NCI-H2107 treated with DMSO at 0.1 percent for 48 hours (cell line): Measurements from ENCODE around the gene CEP89.
"Not testable (repeated sequence)": the region's sequence is repeated elsewhere in the genome, so short reads cannot be mapped to it uniquely, and the experiment has no call there.

Experiments
- DNase-seq: peaks from one replicate; lab custom pipeline; 2025; ENCODE audit not compliant: unreplicated experiment; lab: John Stamatoyannopoulos, UW

Gene CEP89

GRCh38 chr19:32896516-32897214 lies 75.1 kb downstream of the CEP89 start:
- no peak for DNase-seq

DNA sequence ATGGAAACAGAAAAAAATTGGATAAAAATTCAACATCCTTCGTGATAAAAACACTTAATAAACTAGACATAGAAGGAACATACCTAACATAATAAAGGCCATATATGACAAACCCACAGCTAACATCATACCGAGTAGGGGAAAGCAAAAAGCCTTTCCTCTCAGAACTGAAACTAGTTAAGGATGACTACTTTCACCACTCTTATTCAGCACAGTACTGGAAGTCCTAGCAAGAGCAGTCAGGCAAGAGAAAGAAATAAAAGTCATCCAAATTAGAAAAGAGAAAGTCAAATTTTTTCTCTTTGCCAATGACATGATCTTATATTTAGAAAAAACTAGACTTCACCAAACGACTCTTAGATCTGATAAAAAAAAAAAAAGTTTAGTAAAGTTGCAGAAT lies 76.4 kb downstream of the CEP89 start:
- DNase-seq: no peak

DNA sequence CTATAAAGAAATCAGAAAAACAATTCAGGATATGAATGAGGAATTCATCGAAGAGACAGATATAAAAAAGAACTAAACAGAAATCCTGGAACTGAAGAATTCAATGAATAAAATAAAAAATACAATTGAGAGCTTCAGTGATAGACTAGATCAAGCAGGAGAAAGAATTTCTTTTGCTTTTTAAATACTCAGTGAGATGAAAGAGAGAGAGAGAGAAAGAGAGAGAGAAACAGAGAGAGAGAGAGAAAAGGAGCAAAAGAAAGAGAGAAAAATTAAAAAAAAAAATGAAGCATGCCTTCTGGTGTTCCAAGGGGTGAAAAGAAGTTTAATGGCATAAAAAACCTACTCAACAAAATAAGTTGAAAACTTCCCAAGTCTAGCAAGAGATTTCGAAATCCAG lies 80.1 kb downstream of the CEP89 start:
- DNase-seq: no peak

DNA sequence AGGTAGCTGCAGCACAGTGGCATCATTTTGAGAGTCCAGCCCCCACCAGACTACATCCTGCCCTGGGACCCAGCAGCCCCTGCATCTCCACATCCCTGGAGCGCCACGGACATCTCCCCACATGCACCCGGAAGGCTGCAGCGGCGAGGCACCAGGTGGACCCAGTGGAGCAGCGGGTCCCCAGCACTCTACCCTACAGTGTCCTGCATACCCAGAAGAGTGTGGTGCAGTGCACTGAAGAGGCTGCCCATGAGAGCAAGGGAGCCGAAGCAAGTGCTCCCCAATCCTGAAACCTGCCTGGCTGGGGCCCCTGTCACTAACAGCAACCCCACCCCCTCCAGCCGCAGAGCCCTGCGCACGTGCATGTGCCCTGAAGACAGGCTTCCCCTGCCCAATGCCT lies 80.9 kb downstream of the CEP89 start:
- DNase-seq: no peak

DNA sequence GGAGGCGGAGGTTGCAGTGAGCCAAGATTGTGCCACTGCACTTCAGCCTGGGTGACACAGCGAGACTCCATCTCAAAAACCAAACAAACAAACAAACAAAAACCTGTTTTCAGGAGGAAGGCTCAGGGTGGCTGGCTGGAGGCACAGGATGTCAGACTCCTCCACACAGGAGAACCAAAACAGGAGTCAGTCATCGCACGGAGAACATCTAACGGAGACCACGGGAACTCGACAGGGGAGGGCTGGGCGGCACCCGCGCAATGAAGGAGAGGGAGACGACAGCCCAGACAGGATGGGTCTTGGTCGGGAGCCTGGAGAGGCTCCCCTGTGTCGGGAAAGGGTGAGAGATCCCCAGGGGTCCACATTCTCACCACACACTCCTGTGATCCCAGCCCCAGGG lies 81.4 kb downstream of the CEP89 start:
- DNase-seq: no peak

DNA sequence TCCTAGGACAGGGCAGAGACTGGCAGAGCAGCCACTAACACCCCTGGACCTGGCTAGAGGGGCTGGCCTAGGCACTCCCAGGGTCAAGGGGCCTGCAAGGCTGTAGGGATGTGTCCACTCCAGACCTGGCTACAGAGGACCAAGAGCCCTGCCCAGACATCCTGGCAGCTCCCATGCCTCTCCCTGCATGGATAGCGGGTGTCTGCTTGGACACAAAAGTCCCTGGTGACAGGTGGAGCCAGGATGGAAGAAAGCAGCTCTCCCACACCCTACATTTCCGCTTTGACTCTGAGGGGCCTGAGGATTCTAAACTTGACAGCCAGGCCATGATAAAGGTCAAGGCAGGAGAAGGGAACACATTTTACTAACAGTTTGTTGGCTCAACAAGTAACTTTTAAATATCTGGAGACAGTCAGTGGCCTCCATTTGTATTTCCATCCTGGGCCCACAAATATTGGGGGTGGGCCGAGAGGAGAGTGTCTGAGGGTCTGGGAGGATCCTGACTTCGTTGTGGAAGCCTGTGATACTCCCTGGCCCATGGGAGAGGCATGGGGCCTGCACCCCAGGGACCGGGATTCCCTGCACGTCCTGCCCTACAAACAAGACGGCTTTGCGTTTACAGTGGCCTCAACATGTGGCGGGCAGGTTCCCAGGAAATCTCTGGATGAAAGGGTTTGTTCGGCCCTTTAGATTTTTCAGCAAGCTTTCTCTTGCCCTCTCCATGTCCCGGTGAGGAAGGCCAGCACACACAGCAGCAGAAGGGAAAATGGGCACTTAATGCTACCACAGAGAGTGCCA lies 82.4 kb downstream of the CEP89 start:
- DNase-seq: no peak

DNA sequence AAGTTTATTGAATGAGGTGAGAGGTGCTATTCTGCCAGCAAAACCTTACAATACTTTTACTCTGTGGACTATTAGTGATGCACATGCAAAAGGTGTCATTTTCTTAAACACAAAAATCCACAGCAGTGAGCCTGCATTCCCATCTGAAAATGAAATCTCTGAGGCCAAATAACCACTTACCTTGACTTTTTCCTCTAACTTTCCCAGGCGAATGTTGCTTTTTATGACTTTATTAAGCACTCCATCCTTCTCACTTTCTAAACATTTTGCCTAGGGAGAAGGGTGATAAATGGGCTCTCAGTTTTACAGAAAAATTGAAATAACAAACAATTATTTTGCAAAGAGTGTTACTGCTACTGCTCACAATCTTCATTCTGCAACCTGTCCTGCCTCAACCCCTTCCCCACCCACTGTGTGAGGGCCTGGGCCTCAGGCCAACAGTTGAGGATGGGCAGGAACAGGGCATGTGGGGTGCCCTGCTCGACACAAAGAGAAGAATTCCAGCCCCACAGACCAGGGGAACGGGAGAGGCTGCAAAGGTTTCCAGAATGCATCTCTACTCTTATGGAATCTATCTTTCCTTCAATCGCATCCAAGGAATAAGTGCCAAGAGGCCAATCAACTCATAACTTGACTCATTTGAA lies 84.1 kb downstream of the CEP89 start:
- no peak for DNase-seq

DNA sequence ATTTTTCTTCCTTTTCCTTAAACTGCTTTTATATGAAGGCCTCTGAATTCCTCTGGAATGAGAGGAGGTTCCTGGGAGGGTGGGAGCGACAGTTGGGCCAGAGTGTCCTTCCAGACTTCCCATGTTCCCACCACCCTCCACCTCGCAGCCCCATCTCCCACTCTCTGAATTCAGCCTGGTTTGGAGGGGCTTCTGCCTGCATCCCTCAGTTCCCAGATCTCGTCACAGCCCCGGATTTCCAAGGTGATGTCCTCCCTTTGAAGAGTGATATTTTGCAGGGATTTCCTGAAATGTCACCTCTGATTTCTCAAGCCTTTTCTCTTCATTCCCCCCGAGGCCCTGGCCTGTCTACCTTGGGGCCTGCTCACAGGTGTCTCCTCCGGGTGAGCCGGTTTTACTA lies 85.5 kb downstream of the CEP89 start:
- DNase-seq: no peak

- DNase-seq: not testable (repeated sequence)
Observed at GRCh38 chr19:32885255-32885654, 86.5 kb downstream of the CEP89 start.

GRCh38 chr19:32881766-32882165 lies 90.0 kb downstream of the CEP89 start:
- DNase-seq: no peak

GRCh38 chr19:32880622-32881021 lies 91.1 kb downstream of the CEP89 start:
- DNase-seq: no peak

DNA sequence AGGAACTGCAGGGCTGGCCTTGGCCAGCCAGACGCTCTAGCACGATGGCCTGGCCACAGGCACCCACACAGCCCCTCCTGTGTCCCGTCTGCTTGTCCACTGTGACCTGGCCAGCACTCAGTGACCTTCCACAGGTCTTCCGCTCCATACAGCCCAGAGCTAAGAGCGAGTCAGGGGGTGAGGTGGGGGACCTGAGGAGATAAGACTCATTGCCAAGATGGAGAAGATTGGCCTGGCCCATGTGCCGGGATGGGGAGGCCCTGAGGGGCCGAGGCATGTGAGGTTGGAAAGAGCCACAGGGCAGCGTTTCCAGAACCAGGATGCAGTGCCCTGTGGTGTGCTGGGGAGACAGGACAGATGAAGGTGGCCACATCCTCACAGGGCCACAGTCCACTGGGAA lies 92.0 kb downstream of the CEP89 start:
- no peak for DNase-seq

GRCh38 chr19:32878988-32879387 lies 92.8 kb downstream of the CEP89 start:
- DNase-seq: no peak

DNA sequence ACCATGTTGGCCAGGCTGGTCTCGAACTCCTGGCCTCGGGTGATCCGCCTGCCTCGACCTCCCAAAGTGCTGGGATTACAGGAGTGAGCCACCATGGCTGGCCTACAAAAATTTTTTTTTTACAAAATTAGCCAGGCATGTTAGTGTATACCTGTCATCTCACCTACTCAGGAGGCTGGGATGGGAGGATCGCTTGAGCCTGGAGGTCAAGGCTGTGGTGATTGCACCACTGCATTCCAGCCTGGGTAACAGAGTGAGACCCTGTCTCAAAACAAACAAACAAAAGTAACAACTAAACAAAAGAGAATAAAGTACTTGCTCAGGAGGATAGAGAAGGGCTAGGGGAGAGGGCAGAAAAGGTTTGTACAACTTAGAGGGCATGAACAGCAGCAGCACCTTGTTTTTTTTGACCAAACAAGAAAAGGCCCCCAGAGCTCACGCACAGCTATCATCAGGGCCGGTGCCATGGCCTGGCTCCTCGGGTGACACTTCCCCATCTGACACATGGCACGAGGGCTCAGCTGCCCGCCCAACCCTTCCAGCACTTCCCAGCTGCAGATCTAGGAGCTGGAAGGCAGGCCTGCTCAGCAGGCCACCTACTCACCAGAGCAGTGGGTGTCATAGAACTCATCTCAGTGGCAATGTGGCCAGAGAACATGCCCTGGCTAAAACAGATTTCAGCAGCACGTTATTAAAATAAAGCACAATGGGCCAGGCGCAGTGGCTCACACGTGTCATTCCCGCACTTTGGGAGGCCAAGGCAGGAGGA lies 93.6 kb downstream of the CEP89 start:
- DNase-seq: no peak

GRCh38 chr19:32877323-32877912 lies 94.3 kb downstream of the CEP89 start:
- DNase-seq: no peak

GRCh38 chr19:32876919-32877285 lies 94.9 kb downstream of the CEP89 start:
- no peak for DNase-seq

DNA sequence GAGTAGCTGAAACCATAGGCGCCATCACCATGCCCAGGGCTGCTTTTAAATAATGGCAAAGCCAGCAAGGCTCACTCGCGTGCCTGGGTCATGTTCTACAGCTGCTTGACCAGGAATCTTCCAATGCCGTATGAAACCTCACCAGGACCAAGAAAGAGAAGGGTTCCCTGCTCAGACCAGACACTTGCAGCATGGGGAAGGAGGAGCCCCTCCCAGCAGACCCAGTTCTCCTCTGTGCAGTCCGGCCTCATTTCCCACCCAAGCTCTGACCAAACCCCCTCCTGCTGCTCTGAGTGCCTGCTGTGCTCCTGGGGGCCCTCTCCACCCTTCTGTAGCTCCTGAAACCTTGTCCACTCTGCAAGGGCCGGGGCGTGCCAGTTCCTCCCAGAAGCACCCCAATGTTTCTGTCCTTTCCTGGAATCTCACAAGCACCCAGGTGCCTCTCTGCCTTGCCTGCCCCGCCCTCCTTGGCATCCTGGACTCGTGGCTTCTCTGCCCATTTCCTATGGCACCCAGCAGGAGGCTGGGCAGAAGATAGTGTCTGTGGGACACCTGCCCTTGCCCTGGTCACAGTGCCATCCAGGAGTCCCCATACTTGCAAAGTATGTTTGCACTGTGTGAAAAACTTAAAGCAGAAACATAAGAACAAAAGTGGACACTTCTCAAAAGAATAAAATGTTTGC lies 95.4 kb downstream of the CEP89 start:
- DNase-seq: no peak

DNA sequence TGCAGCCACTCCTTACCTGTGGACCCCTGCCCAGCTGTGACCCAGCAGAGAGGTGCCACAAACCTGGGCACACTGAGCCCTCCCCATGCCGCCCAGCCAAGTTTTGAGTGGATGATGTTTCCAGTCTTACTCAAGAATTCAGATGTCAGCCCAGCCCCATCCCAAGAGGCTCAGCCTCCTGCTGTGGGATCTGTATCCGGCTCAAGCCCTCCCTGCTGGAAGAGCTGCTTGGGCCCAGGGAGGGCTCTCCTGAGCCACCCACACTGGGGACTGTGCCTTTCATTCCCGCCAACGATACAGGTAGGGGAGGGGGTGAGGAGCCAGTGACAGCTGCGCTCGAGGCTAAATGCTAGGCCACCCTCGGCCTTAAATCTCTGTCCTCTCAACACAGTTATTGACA lies 96.3 kb downstream of the CEP89 start:
- DNase-seq: no peak

DNA sequence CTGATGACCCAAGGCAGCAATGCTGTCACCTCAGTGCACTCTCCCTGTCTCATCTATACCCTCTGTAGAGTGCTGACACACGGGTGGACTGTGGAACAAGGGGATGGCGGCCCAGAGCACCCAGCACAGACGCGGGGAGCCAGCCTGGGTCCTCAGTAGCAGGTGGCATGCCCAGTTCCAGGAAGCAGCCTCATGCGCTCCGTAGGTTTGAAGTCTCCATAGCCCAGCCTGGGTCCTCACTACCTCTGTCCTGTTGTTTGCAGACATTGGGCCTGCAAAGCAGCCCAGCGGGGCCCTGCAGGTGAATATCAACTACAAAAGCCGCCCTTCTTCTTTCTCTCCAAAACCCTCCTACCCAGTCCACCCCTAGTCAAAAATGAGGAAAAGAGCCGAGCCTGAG lies 97.2 kb downstream of the CEP89 start:
- no peak for DNase-seq

DNA sequence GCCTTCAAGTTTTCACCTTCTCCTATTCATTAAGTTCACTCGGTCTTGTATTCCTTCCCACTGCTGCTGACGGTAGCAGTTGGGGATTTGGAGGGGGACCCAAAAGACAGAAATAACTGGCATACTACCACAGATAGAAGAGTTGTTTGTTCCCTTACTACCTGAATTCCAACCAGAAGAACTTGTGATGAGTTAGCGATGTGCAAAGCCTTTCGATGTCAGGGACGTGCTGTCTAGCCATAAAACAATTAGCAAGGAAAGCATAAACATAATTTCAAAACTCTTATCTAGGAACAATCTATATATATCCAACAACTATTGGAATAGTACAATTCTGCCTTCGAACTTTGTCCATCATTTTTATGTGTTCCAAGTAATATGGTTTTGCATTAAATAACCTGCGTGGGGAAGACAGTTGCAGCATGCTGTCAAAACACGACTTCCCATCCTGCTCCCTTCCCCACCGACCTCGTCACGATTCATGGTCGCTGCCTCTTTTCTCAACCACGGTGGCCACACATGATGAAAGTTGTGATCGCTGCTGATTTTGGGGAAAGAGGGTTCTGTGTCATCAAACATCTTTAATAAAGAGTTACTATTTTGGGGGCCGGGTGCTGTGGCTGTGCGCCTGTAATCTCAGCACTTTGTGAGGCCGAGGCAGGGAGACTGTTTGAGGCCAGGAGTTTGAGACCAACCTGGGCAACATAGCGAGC lies 98.4 kb downstream of the CEP89 start:
- no peak for DNase-seq
